Inflammatory macrophage treated with lipopolysaccharide for 4 hours (primary cell): ENCODE data around the gene PARS2.

Experiments used
- DNase-seq: peaks from one replicate; pipeline ENCODE4 v3.0.0-alpha.2; 2020

The PARS2 gene

GRCh38 chr1:54767526-54767925 lies 3.2 kb upstream of the PARS2 start:
- DNase-seq, result no peak

DNA sequence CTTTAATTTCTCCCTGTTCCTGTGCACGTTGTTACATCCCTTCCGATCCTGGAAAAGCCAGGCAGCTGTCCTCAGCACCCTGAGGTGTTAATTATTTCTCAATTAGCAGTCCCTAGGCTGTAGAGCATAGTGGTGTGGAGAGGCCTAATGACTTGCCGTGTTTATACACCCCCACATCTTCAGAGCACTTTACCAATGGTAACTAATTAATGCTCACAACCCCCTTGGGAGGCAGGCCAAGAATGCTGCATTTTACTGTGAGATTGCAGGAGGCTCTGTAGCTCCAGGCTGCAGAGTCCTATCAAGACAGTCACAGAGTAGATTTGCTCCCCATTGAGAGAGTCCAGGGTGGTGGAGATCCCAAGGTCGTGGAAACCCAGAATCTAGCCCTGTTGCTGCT lies 2.4 kb upstream of the PARS2 start:
- no peak for DNase-seq

GRCh38 chr1:54764922-54765561 lies 719 bp upstream of the PARS2 start:
- DNase-seq, result no peak

DNA sequence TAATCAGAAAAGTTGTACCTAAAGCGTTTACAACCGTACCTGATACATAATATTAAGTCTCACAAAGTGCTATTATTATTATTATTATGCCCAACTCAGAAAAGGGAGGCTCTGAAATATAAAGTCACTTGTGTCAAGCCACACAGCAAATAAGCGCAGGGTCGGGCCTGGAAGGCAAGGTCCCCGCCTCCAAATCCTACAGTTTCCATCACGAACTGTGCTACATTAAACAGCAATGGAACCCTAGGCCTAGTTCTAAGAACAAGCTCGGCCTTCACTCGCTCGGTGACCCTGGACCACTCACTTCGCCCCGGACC lies 549 bp downstream of the PARS2 start:
- DNase-seq, result no peak

GRCh38 chr1:54758678-54759348 lies 5.5 kb downstream of the PARS2 start:
- DNase-seq, result no peak

GRCh38 chr1:54757833-54758232 lies 6.5 kb downstream of the PARS2 start:
- no peak for DNase-seq

- DNase-seq, result no peak
These were observed 9.6 kb downstream of the PARS2 start for GRCh38 chr1:54754486-54755285.

DNA sequence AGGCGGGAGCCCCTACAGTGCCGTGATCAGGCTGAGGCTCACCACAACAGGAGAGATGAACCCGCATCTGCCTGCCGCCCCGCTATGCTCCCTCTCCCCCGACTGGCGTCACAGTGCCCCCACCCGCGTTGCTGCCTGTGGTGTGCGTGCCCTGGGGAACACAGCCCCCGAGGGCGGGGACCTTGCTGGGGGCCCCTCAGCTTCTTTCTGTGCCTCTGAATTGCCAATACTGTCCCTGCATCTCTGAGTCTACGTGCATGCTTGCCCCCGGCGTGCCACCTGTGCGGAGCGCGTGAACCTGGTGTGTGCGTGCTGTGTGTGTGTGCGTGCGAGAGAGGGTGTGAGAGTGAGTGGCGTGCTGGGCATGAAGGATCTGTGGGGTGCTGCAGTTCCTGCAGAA lies 10.3 kb downstream of the PARS2 start:
- DNase-seq, result no peak

DNA sequence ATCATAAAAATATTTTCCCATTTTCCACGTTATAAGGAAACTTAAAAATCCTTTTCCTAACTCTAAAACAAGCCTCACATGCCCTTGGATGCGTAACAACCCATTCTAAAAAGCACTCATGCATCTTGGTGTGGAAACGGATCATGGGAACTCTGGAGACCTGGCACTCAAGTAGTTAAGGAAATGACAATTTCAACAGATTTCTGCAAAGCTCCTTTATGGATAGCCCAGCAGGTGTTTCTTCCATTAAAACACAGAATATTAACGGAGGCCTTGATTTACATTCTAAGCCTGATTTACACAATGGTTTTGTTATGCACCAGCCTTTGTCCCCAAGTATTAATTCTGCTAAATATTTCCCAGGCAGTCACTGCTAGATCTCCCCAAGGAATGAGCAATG lies 12.9 kb downstream of the PARS2 start:
- no peak for DNase-seq

DNA sequence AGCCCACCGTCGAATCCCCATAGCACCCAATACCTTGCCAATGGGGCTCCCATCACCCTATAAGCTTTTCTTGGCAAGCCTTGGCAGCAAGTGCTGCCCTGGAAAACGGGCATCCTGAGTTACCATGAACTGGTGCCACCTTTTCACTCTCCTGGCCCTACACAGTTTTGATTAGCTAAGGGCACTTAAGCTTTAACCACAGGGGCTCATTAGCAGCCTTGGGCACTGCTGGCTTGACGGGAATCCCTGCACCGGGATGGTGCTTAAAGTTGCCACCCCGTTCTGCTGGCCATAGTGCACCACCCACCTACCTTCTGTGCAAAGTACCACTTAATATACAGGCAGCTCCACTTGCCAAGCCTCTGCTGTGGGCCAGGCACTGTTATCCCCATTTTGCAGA lies 13.7 kb downstream of the PARS2 start:
- DNase-seq, result no peak

DNA sequence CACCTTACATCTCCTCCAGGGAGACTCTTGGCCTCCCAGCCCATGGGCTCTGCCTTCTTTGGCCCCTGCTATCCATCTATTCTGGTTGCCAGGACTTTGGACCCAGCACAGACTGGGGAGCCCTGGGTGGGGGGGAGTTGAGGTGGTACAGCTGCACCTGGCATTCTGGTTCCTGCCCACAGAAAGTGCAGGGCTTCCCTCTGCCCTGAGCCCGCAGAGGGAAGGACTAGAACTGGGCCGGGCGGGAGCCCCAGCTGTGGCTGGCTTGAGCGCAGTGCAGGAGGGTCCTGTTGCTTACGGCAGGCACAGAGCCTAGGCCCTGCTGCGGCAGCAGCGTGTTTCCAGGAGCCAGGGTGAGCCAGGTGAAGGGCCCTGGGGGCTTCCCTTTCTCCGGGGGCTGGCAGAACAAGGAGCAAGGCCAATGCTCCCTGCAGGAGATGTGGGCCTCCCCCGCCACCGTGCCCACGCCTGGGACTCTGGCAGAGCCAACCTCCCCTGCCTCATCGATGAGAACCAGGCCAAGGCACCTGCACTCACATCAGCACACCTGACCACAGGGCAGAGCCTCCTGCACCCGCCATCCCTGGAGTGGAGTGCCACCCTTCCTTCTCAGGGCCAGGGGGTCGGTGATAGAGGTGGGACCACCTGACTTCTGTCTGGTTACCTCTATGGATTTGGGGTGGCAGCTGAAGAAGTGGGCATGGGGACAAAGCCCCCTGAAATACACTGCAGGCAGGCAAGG lies 16.1 kb downstream of the PARS2 start:
- no peak for DNase-seq

- DNase-seq, result no peak
These were observed 18.5 kb downstream of the PARS2 start for GRCh38 chr1:54745864-54746263.

DNA sequence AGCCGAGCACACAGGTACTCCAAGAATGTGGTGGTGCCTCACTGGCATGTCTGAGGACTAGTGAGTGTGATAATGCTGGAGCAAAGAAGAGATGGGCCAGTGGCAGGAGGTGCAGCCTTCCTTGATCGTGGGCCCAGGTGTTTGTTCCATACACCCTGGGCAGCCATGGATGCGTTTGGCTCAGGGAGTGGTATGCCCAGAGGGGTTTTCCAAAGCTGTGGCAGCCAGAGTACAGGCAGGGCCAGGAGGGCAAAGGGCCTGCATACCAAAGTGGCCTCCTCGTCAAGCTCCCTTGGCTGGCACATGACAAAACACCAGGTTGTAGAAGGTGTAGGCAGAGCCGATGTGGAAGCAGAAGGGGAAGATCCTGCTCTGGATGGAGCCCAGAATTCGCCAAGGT lies 19.0 kb downstream of the PARS2 start:
- DNase-seq, result no peak

DNA sequence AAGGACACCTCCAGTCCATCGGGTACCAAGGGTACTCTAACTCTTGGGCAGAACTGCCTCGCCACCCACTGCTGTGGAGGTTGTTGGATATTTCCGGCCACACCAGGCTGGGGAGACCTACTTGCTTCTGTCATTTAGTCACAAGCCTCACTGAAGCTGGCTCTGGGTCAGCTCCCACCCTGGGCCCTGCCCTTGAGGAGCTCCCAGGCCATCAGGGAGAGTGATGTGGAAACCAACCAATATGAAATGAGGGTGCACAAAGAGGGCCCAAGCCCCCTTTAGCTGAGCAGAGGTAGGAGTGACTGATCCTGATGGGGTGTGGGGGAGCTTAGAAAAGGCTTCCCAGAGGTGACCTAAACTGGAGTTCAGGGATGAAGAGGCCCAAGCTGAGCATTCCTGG lies 19.6 kb downstream of the PARS2 start:
- DNase-seq, result no peak

DNA sequence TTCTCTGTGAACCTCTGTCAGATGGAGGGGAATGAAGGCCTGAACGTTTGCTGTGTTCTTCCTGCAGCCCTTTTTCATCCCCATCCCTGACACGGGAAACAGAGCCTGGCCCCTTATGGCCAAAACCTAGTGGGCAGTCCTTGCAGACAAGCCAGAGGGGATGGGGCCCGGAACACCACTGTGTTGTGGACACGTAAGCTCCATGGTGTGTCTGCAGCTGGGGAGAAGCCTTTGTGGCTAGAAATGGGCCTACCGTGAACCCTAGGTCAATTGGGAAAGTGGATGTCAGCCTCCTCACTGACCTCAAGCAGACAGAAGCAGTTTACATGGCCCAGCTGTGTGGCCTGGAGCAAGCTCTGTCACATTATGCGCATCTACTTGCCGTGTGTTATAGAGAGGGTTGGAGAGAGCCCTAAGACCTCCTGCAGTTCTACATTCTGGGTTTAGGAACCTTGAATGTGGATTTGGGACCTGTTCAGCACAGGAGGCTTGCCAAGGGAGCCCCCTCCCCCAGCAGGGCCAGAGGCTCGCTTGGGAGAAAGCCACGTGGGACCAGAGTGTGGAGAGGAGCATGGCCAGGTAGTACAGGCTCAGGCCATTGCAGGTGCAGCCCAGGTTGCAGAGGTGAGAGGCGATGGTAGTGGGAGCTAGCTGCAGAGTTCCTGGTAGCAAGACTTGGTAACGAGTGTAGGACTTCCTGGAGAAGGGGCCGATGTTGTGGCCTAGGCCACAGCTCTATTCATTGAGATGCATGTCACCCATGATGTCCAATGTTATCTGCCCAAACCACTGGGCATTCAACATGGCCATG lies 20.7 kb downstream of the PARS2 start:
- no peak for DNase-seq

- DNase-seq, result no peak
These were observed 22.0 kb downstream of the PARS2 start for GRCh38 chr1:54742282-54742681.

DNA sequence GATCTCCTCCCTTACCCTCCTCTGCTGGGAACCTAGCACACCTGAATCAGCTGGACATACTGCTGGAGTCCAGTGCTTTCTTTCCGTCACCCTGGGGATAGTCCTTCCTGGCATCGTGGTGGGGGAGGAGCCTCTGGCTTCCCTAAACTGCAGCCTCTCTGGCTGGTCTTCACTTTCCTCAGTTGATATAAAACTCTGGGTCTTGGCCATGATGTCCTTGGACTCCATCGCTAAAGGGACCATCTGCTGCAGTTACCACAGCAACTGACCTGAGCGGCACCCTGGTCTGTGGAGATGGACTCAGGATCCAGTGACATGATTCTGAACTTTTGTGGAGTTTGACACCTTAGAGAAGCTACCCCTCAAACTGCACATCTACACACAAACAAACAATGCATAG lies 22.8 kb downstream of the PARS2 start:
- DNase-seq, result no peak

GRCh38 chr1:54738244-54738643 lies 26.1 kb downstream of the PARS2 start:
- no peak for DNase-seq

DNA sequence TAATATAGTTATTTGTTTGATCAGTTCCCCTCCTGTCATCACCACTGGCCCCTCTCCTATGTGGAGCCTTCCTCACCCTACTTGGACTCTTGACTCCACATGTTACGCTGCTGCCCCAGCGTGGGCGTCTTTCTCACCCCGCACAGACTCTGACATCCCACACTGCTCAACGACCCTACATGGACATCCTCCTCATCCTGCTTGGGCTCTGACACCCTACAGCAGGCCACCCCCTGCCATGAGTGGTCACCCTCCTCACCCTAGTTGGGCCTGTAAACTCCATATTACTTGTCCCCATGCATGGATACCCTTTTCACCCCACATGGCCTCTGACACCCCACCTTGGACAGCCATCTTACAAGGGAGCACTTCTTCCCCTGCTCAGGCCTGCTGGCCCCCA lies 27.6 kb downstream of the PARS2 start:
- no peak for DNase-seq

DNA sequence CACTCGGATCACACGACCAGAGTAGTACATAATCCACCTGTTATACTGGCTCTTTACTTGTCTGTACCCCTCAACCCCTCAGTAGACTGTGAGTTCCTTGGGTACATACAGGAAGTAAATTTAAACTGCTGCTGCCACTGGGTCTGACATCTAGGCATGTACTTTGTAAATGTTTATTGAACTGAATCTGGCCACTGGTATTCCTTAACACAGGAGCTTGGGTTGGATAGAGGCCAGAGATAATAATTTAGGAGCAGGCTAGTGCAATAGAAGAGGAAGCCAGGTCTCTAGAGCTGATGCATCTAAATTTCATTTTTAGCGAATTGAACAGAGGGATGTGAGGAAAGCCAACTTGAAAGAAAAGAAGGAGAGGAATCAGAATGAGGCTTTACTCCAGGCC lies 36.3 kb downstream of the PARS2 start:
- DNase-seq, result no peak

GRCh38 chr1:54724771-54725170 lies 39.6 kb downstream of the PARS2 start:
- DNase-seq, result no peak

GRCh38 chr1:54723985-54724384 lies 40.3 kb downstream of the PARS2 start:
- DNase-seq, result no peak

GRCh38 chr1:54721719-54722118 lies 42.6 kb downstream of the PARS2 start:
- no peak for DNase-seq
